ENCODE measurements around the gene UGT3A2.

UGT3A2 gene

GRCh38 chr5:35999547-35999946 is 67.1 kb downstream of the UGT3A2 start:
- DNase-seq, result no peak

GRCh38 chr5:35996076-35996475 is 70.6 kb downstream of the UGT3A2 start:
- no peak for DNase-seq

DNA sequence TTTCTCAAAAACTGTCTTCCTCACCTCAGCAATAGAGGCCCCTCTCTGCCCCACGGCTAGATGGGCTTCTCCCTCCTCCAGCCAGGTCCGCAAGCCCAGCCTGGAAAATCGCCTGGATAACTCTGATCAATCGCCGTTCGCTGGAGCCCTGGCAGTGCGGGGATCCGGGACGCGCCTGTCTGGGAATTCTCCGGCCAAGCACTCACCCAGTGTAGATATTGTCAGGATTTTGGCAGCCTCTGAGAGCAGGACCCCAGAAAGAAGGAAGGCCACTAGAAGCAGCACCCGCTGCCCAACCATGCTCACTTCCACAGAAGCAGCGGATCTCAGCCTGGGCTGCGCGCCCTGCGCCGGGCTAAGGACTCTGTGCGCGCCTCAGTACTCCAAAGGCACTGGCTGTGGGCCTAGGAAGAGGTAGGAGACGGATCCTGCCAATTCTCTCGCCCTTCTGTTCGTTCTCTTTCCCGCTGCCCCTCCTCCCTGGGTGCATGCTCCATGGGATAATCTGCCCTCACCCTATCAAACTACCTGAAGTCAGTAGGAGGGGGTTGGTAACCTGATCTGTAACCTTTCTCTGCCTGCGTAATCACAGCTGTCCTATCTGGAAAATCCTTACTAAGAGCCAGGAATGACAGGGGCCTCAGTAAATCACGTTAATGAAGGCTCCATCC is 75.6 kb downstream of the UGT3A2 start, which contains the start of gene UGT3A1:
Gene UGT3A1 (minus strand): TSS at position 450 of the 671 bp plus-strand sequence. CDS start 150 bp downstream, at position 300.
- DNase-seq, result no peak

GRCh38 chr5:35990520-35990919 is 76.2 kb downstream of the UGT3A2 start:
- no peak for DNase-seq

DNA sequence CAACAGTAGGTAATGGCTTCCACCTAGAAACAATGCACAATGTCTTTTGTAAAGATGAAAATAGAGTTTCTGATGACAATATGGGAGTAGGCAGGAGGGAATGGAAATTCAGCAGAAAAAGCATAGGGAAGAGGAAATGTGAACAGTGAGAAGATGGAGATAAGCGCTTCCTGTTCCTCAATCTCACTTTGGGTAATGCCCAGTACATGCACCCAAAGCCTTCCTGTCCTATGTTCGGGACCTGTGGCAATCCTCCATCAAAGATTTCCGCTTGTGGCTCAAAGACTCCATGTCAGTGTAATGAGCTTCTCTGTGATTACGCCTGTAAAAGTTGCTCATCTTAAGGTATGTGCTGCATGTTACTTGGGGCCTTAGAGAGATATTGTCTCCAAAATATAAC is 78.2 kb downstream of the UGT3A2 start:
- no peak for DNase-seq

DNA sequence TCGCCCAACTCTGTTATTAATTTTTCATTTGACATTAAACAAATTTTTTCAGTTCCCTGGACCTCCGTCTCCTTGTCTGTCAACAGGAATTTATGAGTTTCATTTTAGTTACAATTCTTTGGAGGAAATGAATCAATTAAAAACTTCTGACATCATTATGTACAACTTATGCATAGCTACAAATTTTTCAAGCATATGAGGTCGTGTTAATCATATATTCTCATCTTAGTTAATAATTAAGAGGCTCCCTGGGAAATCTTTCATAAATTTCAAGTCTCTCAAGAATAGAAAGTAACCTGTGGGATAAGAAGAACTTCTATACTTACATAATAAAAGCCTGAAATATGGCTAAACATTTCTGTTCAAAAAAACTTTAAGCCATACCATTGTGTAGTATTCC is 78.9 kb downstream of the UGT3A2 start:
- no peak for DNase-seq

Data from NCI-H1930 (cell line).